NCI-H1694 treated with DMSO at 0.1 percent for 48 hours (cell line): ENCODE results near the gene IFT88.

Experiments used
- DNase-seq: peaks from one replicate; lab custom pipeline; 2025; lab: John Stamatoyannopoulos, UW

Gene IFT88

DNA sequence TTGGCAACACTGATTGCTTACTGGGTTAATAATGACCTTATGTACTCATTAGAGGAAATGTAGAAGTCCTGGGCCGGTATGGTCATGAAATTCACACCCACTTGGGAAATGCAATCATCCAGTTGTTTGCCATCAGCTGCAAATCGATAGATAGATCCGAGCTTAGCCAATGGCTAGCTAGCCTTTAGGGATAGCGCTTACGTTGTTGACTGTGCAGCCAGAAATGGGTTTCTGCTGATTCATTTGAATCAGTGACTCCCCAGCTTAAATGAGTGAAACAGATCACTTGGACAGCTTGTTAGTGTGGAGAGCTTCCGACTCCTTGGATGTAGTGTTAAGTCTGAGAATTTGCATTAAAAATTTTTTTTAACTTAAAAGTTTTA lies 148.4 kb downstream of the IFT88 start:
- no peak for DNase-seq

DNA sequence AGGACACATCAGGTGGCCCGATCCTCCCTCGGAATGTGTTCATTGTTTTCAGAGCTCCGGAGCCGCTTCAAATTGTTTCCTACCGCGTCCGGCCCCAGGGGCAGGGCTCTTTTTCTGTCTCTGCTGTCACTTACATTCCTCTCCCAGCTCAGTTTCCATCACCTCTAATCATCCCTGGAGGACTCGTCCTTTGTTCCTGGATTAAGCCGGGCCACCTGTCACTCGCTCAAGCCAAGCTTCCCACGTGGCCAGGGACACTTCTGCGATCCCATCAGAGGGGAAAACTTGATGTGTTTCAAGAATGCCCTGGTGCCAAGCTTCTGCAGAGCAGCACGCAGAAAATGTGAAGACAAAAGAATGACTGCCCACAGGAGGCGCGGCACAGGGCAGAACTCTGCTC lies 150.0 kb downstream of the IFT88 start:
- no peak for DNase-seq

DNA sequence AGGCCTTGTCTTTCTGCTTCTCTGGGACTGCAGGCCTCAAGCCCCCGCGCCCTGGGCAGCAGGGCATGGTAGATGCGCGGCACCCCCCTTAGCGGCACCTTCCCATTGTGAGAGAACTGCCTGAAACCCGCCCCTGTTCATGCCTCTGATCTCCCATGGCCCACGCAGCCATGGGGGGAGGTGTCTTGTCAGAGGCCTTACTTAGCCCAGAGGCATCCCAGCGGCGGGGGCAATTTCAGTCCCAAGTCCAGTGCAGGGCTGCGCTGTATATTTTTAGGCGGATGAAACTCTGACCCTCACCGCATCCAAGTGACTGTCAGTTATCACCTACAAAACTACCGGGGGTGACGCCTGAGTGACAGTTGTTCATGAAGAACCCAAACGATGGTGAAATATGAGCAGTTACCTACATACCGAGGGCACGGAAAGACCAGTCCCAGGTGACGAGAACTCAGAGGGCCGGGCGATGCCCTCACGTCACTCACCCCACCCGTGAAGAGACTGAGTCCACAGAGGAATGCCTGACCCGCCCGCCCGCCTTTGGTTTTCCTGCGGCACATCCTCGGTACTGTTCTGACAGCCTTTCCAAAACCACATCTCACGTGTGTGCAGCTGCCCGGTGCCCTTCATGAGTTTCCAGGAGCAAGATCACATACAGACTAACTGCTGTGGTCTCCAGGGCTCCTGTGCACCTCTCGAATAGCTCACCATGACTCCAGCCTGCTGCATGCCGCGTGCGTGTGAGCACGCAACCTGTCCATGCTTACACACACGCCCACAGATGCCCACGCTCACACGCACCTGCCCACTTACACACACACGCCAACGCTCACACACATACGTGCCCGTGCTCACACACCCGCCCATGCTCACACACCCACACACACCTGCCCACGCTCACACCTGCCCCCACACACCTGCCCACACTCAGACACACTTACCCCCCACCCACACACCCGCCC lies 150.9 kb downstream of the IFT88 start:
- no peak for DNase-seq

DNA sequence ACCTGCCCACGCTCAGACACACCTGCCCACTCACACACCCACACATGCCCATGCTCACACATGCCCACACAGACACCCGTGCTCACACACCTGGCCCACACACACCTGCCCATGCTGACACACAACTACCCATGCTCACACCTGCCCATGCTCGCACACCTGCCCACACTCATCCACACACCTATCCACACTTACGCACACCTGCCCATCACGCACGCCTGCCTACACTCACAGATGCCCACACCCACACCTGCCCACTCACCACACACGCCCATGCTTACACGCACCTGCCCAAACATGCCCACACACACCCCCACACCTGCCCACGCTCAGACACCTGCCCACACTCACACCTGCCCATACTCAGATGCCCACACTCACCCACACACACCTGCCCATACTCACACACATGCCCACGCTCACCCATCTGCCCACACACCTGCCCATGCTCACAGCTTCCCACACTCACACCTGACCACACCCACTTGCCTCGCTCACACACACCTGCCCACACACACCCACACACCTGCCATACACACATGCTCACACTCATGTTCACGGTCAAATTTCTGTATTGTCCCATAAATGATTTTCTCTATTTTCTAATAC lies 152.1 kb downstream of the IFT88 start:
- no peak for DNase-seq

DNA sequence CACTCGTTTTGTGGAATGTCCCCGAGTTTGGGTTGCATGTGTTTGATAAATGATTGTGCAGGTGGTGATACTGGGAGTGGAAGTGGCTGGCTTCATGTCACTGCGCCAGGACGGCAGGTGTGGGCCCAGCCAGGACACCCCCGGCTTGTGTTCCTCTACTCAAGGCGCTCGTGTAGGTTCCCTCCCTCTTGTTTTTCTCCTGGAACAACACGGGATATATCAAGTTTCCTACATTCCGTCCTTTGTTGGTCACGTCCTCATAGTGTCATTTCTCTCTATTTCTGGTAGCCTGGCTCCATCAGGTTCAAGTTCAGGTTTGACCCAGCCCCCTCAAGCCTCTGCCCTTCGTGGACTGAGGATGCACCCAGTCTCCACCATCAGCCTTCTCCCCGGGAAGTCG lies 152.8 kb downstream of the IFT88 start:
- no peak for DNase-seq

DNA sequence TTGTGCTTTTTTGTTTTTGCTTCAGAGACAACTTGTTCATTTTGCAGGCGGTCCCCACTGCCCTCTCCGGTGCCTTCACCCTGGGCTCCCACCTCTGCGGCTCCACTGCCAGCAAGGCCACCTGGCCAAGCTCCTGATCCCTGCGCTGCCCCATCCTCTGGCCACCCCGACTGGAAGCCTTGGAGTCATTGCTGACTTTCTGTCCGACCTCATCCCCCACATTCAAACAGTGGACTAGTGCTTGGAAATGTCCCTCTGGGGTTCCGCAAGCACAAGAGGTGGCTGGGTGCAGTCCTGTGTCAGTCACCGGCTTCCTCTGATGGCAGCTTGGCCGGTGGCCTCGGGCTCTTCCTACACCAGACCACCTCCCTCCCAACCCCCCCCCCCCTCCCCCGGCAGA lies 153.5 kb downstream of the IFT88 start:
- DNase-seq: no peak

DNA sequence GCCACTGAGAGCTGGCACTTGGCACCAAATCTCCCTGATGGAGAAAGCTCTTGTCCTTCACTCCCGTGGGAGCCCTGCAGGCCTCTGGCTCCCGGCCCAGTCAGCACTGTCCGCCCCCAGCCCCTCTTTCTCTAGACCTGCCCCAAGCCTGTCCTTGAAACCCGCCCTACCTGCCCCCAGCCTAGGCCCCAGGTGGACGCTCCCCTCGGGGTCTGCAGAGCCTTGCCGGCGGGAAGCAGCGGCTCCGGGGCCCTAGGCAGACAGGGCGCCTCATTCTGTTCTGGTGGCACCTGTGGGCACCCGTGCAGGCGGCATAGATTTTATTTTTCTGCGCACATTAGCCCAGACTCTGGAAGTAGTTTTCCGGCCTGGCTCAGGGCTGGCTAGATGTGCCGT lies 154.1 kb downstream of the IFT88 start:
- no peak for DNase-seq

DNA sequence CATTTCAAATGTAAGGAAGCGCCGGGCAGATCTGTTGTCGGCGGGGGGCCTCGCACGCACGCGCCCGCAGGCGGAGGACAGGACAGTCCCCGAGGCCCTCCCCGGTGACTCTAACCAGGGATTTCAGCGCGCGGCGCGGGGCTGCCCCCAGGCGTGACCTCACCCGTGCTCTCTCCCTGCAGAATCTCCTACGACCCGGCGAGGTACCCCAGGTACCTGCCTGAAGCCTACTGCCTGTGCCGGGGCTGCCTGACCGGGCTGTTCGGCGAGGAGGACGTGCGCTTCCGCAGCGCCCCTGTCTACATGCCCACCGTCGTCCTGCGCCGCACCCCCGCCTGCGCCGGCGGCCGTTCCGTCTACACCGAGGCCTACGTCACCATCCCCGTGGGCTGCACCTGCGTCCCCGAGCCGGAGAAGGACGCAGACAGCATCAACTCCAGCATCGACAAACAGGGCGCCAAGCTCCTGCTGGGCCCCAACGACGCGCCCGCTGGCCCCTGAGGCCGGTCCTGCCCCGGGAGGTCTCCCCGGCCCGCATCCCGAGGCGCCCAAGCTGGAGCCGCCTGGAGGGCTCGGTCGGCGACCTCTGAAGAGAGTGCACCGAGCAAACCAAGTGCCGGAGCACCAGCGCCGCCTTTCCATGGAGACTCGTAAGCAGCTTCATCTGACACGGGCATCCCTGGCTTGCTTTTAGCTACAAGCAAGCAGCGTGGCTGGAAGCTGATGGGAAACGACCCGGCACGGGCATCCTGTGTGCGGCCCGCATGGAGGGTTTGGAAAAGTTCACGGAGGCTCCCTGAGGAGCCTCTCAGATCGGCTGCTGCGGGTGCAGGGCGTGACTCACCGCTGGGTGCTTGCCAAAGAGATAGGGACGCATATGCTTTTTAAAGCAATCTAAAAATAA lies 154.7 kb downstream of the IFT88 start:
- DNase-seq: peak; percentile 8

DNA sequence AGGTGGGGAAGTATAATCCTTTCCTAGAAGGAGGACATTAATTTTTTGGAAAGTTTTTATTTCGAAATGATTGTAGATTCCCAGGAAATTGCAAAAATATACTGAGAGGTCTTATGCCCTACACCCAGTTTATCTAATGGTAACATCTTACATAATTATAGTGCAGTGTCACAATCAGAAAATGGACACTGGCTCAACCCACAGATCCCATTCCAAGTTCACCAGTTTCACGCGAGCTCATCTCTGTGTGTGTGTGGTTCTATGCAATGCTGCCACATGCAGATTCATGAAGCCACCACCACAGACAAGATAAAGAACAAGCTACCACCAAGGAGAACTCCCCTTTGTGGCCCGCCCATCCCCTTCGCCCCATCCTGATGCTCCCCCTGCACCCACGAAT lies 160.9 kb downstream of the IFT88 start:
- no peak for DNase-seq

DNA sequence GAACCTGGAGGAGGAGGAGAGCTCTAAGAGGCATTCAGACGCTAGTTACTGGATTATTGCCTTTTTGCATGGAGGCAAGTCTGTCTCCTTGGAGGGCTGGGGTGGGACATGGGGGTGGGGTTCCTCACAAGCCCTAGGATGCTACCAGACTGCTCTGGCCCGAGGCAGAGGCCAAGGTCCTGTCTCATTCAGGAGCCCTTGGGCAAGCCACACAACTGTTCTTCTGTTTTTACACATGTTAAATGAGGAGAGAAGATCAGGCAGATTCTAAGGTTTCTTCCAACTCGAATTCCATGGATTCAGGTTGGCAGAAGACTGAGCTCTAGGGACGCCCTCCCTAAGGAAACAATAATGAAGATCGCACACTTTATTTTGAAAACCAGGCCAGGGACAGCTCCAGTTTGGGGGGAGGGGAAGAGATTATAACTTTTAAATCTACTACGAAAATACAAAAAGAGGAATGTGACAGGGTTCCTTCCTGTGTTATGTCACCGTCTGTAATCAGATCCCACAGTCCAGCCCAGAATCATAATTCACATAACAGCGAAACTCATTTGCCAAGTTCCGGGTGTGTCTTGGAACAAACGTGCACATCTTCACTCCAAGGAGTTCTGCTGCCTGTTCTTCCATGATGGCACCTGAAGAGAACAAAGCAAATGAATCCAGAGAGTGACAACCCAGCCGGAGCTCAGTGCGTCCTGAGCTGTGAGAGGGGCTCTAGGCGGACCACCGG lies 161.8 kb downstream of the IFT88 start:
- no peak for DNase-seq

DNA sequence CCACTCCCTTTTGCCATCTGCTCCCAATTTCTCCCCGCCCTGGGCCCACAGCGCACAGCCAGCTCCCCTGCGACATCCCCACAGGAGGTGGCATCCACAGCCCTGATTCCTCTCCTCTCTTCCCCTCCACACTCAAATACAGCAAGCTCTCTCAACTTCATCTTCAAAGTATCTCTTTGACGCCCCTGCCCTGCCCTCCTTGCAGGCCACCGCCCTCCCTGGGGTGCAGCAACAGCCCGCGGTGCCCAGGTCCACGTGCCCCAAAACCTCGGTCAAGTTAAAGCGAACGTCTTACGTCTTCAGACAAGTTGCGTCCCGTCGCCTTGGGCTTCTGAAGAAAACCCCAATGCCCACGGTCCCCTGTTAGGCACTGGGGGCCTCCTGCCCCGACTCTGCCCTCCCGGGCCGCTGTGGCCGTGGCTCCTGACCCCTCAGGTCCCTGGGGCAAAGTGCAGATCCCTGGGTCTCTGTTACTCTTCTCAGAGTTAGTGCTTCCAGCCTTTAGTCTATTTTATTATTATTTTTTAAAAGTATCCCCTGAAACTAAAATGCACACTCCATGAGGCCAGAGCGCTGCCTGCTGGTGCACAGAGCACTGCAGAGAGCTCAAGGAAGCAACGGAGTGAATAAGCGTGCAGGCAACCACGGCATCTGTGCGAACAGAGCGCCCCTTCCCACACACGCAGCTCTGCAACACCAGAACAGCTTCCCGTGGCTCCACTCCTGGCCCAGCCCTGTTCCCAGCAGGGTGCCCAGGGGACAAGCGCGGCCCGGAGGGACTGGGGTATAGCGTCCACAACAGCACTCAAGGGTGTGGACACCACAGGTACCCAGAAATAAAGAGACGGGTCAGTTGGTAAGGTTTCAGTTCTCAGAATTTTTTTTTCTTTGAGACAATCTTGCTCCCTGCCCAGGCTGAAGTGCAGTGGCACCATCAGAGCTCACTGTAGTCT lies 163.0 kb downstream of the IFT88 start:
- no peak for DNase-seq

DNA sequence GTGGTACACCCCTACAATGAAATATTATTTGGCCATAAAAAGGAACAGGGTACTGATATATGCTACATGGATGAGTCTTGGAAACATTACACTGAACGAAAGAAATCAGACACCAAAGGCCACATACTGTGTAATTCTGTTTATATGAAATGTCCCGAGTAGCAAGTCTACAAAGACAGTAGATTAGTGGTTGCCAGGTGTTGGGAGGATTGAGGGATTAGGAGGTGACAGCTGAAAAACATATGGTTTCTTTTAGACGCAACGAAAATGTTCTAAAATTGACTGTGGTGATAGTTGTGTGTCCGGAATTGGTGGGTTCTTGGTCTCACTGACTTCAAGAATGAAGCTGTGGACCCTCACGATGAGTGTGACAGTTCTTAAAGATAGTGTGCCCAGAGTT lies 171.7 kb downstream of the IFT88 start:
- no peak for DNase-seq

DNA sequence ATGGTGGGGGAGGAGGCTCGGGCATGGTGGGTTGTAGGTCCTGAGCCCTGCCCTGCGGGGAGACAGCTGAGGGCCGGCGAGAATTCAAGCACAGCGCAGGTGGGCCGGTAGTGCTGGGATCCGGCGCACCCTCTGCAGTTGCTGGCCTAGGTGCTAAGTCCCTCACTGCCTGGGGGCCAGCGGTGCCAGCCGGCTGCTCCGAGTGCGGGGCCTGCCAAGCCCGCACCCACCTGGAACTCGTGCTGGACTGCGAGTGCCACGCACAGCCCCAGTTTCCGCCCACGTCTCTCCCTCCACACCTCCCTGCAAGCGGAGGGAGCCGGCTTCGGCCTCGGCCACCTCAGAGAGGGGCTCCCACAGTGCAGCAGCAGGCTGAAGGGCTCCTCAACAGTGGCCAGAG lies 173.1 kb downstream of the IFT88 start:
- DNase-seq: no peak
